ENCODE results near the gene CAPN2.

The CAPN2 gene

GRCh38 chr1:223820971-223821370 lies 108.6 kb downstream of the CAPN2 start:
- FAIRE-seq (no peak), DNase-seq (ENCODE audit: insufficient read length, low spot score) (no peak)
- TF ChIP-seq CTCF (IDR thresholded peaks at IDR 0.05; ENCODE audit: insufficient read depth, missing control alignments): no peak

DNA sequence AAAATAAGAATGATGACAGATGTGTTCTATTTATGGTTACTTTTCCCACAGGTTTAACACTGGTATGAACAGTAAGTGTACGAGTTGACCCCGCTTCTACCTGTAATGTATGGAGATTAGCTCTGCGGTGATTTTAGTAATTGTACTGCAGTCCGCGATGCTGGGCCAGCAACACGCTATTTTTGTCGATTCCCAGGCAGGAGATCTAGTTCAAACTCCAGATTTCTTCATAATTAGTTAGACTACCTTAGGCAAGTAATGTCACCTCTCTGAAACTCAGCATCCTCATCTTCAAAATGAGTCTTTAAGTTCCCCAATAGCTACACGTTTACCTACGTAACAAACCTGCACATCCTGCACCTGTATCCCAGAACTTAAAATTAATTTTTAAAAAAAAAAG lies 111.9 kb downstream of the CAPN2 start:
- FAIRE-seq: no peak
- no peak for DNase-seq (ENCODE audit: insufficient read length, low spot score)
- TF ChIP-seq CTCF (IDR thresholded peaks at IDR 0.05; ENCODE audit: insufficient read depth, missing control alignments): no peak

DNA sequence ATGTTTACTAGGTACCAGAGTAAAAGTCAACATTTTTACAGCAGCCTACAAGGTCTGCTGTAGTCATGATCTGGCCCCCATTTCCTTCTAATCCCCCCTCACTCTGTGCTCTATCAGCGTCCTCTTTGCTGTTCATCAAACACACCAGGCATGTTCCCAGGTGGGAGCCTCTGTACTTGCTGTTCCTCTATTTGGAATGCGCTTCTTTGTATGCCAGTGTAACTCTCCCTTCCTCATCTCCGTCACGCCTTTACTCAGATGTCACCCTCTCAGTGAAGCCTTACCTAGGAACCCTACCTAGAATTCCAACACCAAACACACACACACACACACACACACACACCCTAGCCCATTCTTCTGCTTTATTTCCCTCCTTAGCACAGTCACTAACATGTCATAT lies 112.4 kb downstream of the CAPN2 start:
- no peak for FAIRE-seq
- no peak for TF ChIP-seq CTCF (IDR thresholded peaks at IDR 0.05; ENCODE audit: insufficient read depth, missing control alignments)
- DNase-seq (ENCODE audit: insufficient read length, low spot score): no peak

Measured in D721Med (cell line).